Measurements from ENCODE around the gene RBM26. TPM values are rescaled to one million over a fixed set of nuclear protein-coding genes. Genes with fewer than 3 reads are reported as not detected.

The RBM26 gene
- total and polyA plus RNA-seq, 2 of the 4 experiments (the other 2 are of a cell fraction): 17.6 to 18.1 TPM

GRCh38 chr13:79353693-79354092, 52.4 kb downstream of the RBM26 start:
- Histone ChIP-seq H3K4me3 (ENCODE audit: insufficient read depth, low read depth, low read length) (no peak overlapping the region), H3K18ac (ENCODE audit: low read depth, low read length) (no peak overlapping the region), H3K27ac (ENCODE audit: insufficient read depth, low read length) (no peak overlapping the region), H3K27me3 (ENCODE audit: control insufficient read depth, insufficient read depth, low read length) (no peaks in the 10 kb centered on the region), H4K20me1 (ENCODE audit: insufficient read depth, low read length) (peaks cover 4% of the 10 kb centered on the region; the same call in 1 of the 2 replicates), H2BK5ac (ENCODE audit: low read depth, low read length, poor library complexity, severe bottlenecking) (no peak overlapping the region), H3K4ac (ENCODE audit: low read depth, low read length) (no peak overlapping the region), H3K9me3 (ENCODE audit: control insufficient read depth, insufficient read depth, low read length) (no peaks in the 10 kb centered on the region), H3K4me2 (ENCODE audit: low read depth, low read length) (no peak overlapping the region), H3K56ac (ENCODE audit: extremely low read depth, insufficient read depth, low read length) (no peak overlapping the region), H3K23ac (ENCODE audit: low read depth, low read length) (no peak overlapping the region), H3K36me3 (ENCODE audit: control insufficient read depth, insufficient read depth, low read length) (peaks cover 13% of the 10 kb centered on the region), H2AFZ (replicated peaks; ENCODE audit: low read length, poor library complexity) (no peak overlapping the region), H2AK5ac (ENCODE audit: low read depth, low read length) (no peak overlapping the region), H4K5ac (ENCODE audit: low read depth, low read length) (no peak overlapping the region), H2BK20ac (ENCODE audit: low read depth, low read length) (no peak overlapping the region), H3K9me1 (ENCODE audit: insufficient read depth, low read length) (no peaks in the 10 kb centered on the region), H3K14ac (replicated peaks; ENCODE audit: low read depth, low read length) (no peak overlapping the region), H3K4me1 (ENCODE audit: control insufficient read depth, insufficient read depth, low read length) (peaks cover 4% of the 10 kb centered on the region; the same call in 1 of the 2 replicates), H2BK15ac (ENCODE audit: low read depth, low read length) (no peak overlapping the region), H3K79me1 (ENCODE audit: low read depth in 1 of 2, low read length in 2 of 2) (peaks cover 6 to 9% of the 10 kb centered on the region in 2 experiments; a peak in 2 of 4 replicates), H4K8ac (ENCODE audit: low read depth in 2 of 2, low read length in 2 of 2) (no peak overlapping the region), H4K91ac (ENCODE audit: insufficient read depth, low read depth, low read length) (no peak overlapping the region), H2BK120ac (ENCODE audit: low read depth, low read length) (no peak overlapping the region), H3K9ac (ENCODE audit: low read depth, low read length) (no peak overlapping the region), H2AK9ac (replicated peaks; ENCODE audit: low read depth, low read length, poor library complexity) (no peak overlapping the region)
- dilution Hi-C loops (cut with HindIII; ENCODE audit: low sequenced_read_pairs, unreplicated experiment): no loop called here
- in situ Hi-C loops (cut with MboI; ENCODE audit: low sequenced_read_pairs): no loop called here
- no peak for TF ChIP-seq CEBPB (IDR thresholded peaks at IDR 0.05; ENCODE audit: low read depth, low read length)
- intact Hi-C loops (cut with micrococcal nuclease): no loop called here
- no TSS peak for BruUV-seq (replicated peaks)
- ATAC-seq (ENCODE audit: low read depth): no peak; the same call in 1 of the 2 replicates
- no peak for DNase-seq
- no CpG with 5 or more reads among the region's 2 CpGs for WGBS, 2 experiments (ENCODE audit: extremely low coverage in 2 of 2, insufficient read length in 1 of 2)
- ChIA-PET POLR2A (ENCODE audit: unreplicated experiment) (interaction anchor here (0.6 kb wide), 1 partner anchor 39 kb away, joined by 3 read pairs; no protein-coding TSS in a partner anchor), CTCF (no interaction called here)

All from IMR-90 (cell line).